Memory B cell (primary cell): ENCODE measurements around the gene MDK.

Experiments used
- ATAC-seq: fragments of 150-1000 bp; cut with Tn5 transposase; 2 replicates; pipeline ENCODE4 v1.10.0; 2021; ENCODE audit warnings: low read depth, mild to moderate bottlenecking, moderate library complexity
- DNase-seq, 2 donors: peaks; one replicate each; pipeline ENCODE4 v3.0.0; 2022; ENCODE audit warnings: low spot score in 2 of 2
- H3K27ac Mint-ChIP-seq: one replicate; pipeline ENCODE4 v1.8.0; 2022; ENCODE audit warnings: mild to moderate bottlenecking, moderate library complexity, mixed read lengths
- H3K27me3 Mint-ChIP-seq: one replicate; pipeline ENCODE4 v1.8.0; 2022; ENCODE audit warnings: mixed read lengths
- H3K36me3 Mint-ChIP-seq: one replicate; pipeline ENCODE4 v1.8.0; 2022; ENCODE audit warnings: mild to moderate bottlenecking, mixed read lengths
- H3K4me1 Mint-ChIP-seq: one replicate; pipeline ENCODE4 v1.8.0; 2022; ENCODE audit warnings: mixed read lengths
- H3K4me3 Mint-ChIP-seq: one replicate; pipeline ENCODE4 v1.8.0; 2022; ENCODE audit warnings: mild to moderate bottlenecking, moderate library complexity, mixed read lengths
- H3K9me3 Mint-ChIP-seq: one replicate; pipeline ENCODE4 v1.8.0; 2022; ENCODE audit warnings: mixed read lengths

MDK gene

DNA sequence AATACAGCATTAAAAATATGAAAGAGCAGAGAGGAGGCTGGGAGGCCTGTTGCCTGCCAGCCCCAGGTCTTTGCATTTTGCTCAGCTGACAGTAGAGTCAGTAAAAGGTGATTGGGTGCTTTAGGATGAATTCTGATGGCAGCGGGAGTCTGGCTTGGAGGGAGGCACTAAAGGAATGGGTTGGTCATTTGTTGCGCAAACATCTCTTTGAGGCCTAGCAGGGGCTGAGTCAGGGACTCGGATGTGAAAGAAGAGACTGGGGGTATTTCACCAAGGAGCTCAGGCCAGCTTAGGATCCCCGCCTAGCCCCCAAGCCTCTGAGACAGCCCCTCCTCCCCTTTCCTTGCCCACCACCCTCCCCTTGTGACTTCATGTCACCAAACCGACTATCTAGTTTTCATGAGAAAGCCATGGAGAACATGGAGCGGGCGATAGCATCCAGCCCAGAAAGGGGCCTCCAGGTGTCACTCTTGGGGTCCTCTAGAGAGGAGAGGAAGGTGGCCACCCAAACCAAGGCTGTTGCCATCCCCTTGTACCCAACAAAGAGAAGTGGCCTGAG, 24.5 kb upstream of the MDK start:
- H3K27ac Mint-ChIP-seq = no peak overlapping the region
- H3K4me3 Mint-ChIP-seq = no peak overlapping the region
- peaks cover 3% of the 10 kb centered on the region for H3K36me3 Mint-ChIP-seq
- peaks cover 22% of the 10 kb centered on the region for H3K4me1 Mint-ChIP-seq
- no peaks in the 10 kb centered on the region for H3K27me3 Mint-ChIP-seq
- ATAC-seq = no peak
- no peak for DNase-seq
- no peaks in the 10 kb centered on the region for H3K9me3 Mint-ChIP-seq

DNA sequence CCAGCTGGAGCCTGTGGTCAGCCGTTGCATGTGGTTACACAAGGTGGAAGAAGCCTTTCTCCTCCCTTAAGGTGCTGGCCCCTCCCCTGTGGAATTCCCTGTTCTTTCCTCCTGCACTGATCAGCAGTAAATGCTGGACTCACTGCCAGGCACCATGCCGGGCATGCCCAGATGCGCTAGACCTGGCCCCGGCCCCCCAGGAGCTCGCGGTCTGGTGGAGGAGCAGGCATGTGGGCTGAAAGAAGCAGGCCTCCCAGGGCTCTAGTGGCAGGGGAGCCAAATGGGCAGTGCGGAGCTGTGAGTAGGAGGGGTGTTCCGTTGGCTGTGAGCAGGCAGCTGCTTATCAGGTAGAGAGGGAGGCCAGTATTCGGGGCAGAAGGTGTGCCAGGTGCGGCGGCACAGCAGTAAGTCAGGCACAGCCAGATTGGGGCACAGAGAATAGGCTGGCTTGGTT, 24.0 kb upstream of the MDK start:
- no peaks in the 10 kb centered on the region for H3K9me3 Mint-ChIP-seq
- peak overlapping the region; percentile 51 for H3K27ac Mint-ChIP-seq
- DNase-seq (no peak), ATAC-seq (no peak)
- H3K36me3 Mint-ChIP-seq = peaks cover 3% of the 10 kb centered on the region
- peaks cover 22% of the 10 kb centered on the region for H3K4me1 Mint-ChIP-seq
- no peak overlapping the region for H3K4me3 Mint-ChIP-seq
- no peaks in the 10 kb centered on the region for H3K27me3 Mint-ChIP-seq

DNA sequence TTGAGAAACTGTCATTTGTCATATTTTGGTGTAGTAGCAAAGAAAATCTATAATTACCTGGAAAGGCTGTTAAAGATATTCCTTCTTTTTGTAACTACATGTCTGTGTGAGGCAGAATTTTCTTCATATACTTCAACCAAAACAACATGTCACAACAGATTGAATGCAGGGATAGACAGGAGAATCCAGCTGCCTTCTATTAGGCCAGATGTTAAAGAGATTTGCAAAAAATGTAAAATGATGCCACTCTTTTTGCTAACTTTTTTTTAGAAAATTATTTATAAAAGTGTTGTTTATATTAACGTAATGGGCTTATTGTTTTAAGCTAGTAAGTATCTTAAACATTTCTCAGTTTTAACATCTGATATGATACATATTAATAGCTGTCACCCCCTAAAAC, 21.5 kb upstream of the MDK start:
- no peak for DNase-seq
- Mint-ChIP-seq H3K4me3 (no peak overlapping the region), H3K9me3 (no peaks in the 10 kb centered on the region), H3K4me1 (peaks cover 23% of the 10 kb centered on the region), H3K27ac (no peak overlapping the region), H3K27me3 (no peaks in the 10 kb centered on the region), H3K36me3 (no peaks in the 10 kb centered on the region)
- no peak for ATAC-seq

DNA sequence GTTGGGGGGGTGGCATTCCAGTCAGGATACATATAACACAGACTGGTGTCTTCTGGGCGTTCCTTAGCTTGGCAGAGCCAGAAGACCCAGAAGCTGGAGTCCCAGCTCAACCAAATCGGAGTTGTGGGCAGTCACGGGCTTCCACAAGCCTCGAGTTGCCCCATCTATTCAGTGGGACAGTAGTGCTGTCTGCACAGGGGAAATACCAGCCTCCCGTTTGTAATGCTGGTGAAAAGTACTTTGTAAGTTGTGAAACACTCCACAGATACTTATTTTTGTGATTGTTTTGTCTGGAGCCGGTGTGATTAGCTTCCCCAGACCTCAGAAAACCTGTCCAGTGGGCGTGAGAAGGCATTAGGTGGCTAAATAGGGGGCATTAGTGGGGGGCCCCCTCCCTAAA, 20.6 kb upstream of the MDK start:
- Mint-ChIP-seq H3K36me3 (no peaks in the 10 kb centered on the region), H3K27ac (peak overlapping the region; percentile 56), H3K9me3 (no peaks in the 10 kb centered on the region), H3K27me3 (no peaks in the 10 kb centered on the region), H3K4me3 (peak overlapping the region; percentile 74), H3K4me1 (peaks cover 23% of the 10 kb centered on the region)
- ATAC-seq (peak; percentile 29), DNase-seq (no peak)

DNA sequence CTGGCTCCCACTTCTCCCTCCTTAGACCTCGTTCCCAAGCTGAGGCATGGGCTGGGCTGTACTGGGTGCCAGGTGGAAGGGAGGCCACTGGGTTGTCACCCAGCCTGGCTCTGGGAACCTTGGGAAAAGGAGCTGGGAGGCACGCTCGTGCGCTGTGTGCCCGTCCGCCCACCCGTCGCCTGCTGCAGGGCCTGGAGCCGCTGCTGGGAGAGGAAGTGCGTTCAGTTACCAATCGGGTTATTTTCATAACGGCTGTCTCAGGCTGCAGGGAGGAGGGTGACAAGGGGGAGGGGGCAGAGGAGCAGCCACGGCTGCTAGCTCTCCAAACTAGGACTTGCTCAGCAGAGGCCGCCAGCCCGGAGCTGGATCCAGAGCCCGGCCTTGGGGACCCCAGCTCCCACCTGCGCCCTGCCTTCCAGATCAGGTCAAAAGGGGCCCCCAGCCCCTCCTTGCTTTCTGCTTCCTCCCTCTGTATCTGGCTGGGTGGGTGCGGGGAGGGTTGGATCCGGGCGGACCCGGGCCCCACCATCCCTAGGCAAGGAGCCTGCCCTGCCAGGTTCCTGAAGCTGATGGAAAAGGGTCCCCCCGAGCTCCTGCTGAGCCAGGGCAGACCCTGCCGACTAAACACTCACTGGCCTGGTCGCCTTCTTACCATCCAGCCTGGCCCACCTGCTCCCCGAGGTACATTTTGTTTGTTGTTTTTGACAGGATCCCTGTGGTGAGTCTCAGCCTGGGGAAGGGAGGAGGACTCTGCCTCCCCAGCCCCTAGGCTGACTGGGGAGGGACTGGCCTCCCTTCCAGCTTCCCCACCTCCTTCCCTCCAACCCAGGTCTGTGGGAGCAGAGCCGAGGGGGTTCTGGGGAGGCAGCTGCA, 19.9 kb upstream of the MDK start:
- DNase-seq = peak in 1 of 2 donors; percentile 49
- Mint-ChIP-seq H3K27me3 (no peaks in the 10 kb centered on the region), H3K9me3 (no peaks in the 10 kb centered on the region), H3K36me3 (no peaks in the 10 kb centered on the region), H3K4me1 (peaks cover 23% of the 10 kb centered on the region), H3K4me3 (peak overlapping the region; percentile 74), H3K27ac (peak overlapping the region; percentile 56)
- ATAC-seq = peak; percentile 96

DNA sequence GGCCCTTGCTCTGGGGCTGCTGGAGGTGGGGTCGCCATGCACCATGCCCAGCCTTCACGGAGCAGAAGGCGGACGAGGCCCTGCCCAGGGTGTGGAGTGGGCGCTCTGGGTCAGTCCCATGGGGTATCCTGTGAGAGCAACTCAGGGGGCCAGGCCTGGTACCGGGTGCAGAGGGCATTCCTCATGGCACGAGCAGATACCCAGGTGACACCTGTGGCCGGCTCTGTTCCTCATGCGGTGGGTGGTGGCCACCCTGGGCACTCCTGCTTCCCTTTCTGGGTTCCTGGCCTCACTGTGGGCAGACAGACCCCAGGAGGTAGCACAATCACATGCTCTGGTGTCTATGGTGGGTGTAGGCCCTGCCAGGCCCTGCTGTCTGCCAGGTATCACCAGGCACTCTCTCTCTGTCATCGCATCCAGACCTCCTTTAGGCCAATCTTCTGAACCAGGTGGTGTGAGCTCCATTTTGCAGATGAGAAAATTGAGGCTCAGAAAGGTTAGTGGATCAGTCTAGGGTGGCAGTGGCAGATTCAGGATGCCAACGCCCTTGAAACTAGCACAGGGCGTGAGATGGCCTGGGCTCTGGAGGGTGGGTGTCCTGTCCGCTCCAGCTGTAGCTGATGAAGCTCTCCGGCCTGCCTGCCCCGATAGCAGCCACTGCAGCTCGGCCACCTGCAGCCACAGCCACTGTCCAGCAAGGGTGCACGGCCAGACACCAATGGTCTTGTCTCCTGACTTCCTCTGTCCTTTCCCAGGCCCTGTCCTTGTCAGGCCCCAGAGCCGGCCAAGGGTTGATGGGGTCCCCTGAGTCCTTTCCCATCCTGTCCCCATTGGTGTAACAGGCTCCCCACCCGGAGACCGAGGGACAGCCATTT, 19.1 kb upstream of the MDK start:
- Mint-ChIP-seq H3K36me3 (no peaks in the 10 kb centered on the region), H3K9me3 (no peaks in the 10 kb centered on the region), H3K27ac (no peak overlapping the region), H3K4me1 (peaks cover 21% of the 10 kb centered on the region), H3K4me3 (peak overlapping the region; percentile 11), H3K27me3 (no peaks in the 10 kb centered on the region)
- DNase-seq (no peak), ATAC-seq (no peak)

DNA sequence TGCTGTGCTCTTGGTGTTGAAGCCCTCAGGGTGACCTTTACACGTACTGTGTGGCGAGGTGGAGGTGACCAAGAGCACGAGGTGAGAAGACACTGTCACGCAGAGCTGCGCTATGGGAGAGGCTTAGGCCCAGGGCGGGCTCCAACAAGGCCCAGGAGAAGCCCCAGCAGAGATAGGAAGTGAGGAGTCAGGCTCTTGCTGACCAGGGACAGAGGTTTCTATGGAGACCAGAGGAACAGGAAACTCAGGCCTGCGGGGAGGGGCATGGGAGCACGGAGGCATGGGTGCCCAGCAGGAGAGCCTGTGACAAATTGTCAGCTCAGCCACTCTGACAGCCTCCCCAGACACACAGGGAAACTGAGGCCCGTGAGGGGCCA, 18.4 kb upstream of the MDK start:
- Mint-ChIP-seq H3K9me3 (no peaks in the 10 kb centered on the region), H3K4me1 (peaks cover 17% of the 10 kb centered on the region), H3K27ac (no peak overlapping the region), H3K36me3 (no peaks in the 10 kb centered on the region), H3K4me3 (no peak overlapping the region), H3K27me3 (no peaks in the 10 kb centered on the region)
- DNase-seq (no peak), ATAC-seq (no peak)

DNA sequence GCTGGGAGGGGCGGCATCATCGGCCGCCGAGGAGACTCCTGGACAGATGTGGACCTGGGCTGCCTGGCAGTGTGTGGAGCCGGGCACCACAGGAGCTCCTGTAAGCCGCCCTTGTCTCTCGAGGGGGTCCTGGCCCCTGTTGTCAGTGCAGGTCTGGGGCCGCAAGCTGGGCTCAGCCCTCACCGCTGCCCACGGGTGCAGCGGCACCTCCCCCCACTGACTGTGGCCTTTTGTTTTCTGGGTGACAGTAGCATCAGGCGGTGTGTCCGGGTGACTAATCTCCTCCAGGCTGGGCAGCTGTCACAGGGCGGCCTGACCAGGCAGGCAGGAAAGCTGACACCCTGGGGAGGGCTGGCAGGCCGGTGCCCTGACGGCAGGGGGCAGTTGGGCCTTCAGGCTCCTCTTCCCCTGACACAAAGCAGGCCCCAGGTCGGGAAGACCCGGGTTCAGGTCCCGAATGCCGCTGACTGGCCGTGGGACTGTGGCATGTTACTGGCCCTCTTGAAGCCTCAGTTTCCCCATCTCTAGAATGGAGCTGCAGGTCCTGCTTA, 17.9 kb upstream of the MDK start:
- H3K27ac Mint-ChIP-seq = no peak overlapping the region
- H3K4me3 Mint-ChIP-seq = no peak overlapping the region
- no peaks in the 10 kb centered on the region for H3K9me3 Mint-ChIP-seq
- no peak for DNase-seq
- ATAC-seq = no peak
- no peaks in the 10 kb centered on the region for H3K27me3 Mint-ChIP-seq
- H3K4me1 Mint-ChIP-seq = peaks cover 17% of the 10 kb centered on the region
- H3K36me3 Mint-ChIP-seq = no peaks in the 10 kb centered on the region

DNA sequence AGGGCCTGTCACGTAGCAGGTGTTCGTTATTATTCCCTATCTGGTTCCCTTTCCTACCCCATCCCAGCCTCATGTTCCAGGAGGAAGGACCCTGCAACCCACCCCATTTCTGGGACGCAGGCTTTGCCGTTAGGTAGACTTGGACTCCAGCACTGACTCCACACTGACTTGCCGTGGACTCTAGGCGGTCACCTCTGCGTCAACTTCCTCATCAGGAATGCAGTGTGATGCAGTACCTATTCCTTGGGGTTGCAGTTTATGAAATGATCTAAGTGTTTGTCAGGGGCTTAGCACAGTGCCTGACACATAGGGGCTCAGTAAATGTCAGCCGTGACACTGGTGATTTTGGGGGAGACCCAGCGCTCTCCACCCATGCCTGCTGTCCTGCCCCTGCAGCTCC, 17.4 kb upstream of the MDK start:
- no peak for DNase-seq
- H3K4me1 Mint-ChIP-seq = peaks cover 17% of the 10 kb centered on the region
- no peaks in the 10 kb centered on the region for H3K9me3 Mint-ChIP-seq
- ATAC-seq = no peak
- no peak overlapping the region for H3K4me3 Mint-ChIP-seq
- no peak overlapping the region for H3K27ac Mint-ChIP-seq
- no peaks in the 10 kb centered on the region for H3K27me3 Mint-ChIP-seq
- no peaks in the 10 kb centered on the region for H3K36me3 Mint-ChIP-seq

DNA sequence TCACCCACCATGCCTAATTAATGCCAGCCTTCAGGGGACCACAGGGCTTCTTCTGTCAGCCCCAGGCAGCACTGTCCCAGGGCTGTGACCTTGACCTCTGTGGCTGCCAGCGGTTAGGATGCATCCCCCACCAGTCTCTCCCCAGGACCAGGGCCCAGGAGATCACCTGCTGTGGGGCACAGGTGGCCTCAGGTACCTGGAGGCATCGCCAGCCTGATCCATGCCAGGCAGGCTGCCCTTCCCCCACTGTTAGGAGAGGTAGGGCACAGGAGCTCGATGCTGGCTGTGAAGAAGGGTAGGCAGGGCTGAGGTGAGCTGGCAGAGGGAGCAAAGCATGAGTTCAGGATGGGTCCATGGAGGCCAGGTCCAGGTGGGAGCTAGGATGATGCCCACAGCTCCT, 16.7 kb upstream of the MDK start:
- H3K4me1 Mint-ChIP-seq = peaks cover 17% of the 10 kb centered on the region
- no peaks in the 10 kb centered on the region for H3K27me3 Mint-ChIP-seq
- no peaks in the 10 kb centered on the region for H3K9me3 Mint-ChIP-seq
- H3K27ac Mint-ChIP-seq = no peak overlapping the region
- H3K36me3 Mint-ChIP-seq = no peaks in the 10 kb centered on the region
- no peak overlapping the region for H3K4me3 Mint-ChIP-seq
- DNase-seq (no peak), ATAC-seq (no peak)

DNA sequence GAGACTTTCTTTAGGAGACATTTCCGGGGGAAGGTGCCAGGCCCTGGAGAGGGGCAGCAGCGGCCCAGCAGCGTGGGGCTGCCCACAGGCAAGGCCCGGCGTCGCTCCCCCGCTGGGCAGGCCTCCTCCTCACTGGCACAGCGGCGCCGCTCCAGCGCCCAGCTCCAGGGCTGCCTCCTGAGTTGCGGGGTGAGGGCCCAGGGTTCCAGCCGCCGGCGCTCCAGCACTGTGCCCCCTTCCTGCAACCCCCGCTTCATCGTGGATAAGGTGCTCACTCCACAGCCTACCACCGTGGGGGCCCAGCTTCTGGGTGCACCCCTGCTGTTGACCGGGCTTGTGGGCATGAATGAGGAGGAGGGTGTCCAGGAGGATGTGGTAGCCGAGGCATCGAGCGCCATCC, 15.2 kb upstream of the MDK start:
- Mint-ChIP-seq H3K4me3 (no peak overlapping the region), H3K9me3 (no peaks in the 10 kb centered on the region), H3K27me3 (no peaks in the 10 kb centered on the region), H3K4me1 (peaks cover 11% of the 10 kb centered on the region), H3K27ac (no peak overlapping the region), H3K36me3 (no peaks in the 10 kb centered on the region)
- DNase-seq = no peak
- ATAC-seq = no peak

DNA sequence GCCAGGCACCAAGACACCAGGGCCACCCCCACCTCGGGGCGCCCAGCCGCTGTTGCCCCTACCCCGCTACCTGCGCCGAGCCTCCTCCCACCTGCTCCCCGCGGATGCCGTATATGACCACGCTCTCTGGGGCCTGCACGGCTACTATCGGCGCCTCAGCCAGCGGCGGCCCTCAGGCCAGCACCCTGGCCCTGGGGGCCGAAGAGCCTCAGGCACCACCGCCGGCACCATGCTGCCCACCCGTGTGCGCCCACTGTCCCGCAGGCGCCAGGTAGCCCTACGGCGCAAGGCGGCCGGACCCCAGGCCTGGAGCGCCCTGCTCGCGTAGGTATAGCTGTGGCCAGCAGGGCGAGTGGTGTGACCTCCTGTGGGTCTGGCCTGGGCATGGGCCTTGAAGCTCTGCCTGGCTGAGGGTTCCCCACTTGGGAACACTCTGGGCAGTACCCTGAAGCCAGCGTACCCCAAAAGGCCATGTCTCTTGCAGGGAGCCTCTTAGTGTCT, 14.8 kb upstream of the MDK start:
- no peak for DNase-seq
- Mint-ChIP-seq H3K27me3 (no peaks in the 10 kb centered on the region), H3K4me1 (peaks cover 10% of the 10 kb centered on the region), H3K4me3 (no peak overlapping the region), H3K36me3 (peaks cover 2% of the 10 kb centered on the region), H3K9me3 (no peaks in the 10 kb centered on the region), H3K27ac (no peak overlapping the region)
- no peak for ATAC-seq

DNA sequence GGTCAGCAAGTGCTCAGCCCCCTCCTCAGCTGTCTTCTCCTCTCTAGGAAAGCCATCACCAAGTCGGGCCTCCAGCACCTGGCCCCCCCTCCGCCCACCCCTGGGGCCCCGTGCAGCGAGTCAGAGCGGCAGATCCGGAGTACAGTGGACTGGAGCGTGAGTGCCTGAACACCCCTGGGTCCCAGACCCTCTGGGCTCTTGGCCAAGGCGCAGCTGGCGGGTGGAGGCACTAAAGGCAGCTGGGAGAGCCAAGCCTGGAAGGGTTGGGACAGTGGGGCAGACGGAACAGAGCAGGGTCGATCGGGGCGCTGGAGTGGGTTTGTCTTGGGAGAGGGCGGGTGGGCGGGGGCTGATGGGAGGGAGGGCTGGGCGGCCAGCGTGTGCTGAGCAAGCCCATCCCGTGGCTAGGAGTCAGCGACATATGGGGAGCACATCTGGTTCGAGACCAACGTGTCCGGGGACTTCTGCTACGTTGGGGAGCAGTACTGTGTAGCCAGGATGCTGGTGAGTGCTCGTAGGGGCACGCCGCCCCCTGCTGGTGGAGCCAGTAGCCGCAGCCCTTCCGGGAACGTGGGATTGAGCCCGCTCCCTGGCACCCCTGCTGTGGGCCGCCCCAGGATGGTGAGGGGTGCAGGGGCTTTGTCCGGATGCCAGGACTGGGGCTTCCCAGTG, 14.1 kb upstream of the MDK start:
- Mint-ChIP-seq H3K27me3 (no peaks in the 10 kb centered on the region), H3K4me3 (no peak overlapping the region), H3K9me3 (no peaks in the 10 kb centered on the region), H3K27ac (no peak overlapping the region), H3K4me1 (peaks cover 9% of the 10 kb centered on the region), H3K36me3 (peaks cover 2% of the 10 kb centered on the region)
- DNase-seq (peak; percentile 66 to 70), ATAC-seq (peak; percentile 83)
